GM12878 (cell line): ENCODE results near the gene IDH3B.

Experiments used
- ATF7 ChIP-seq: fragments of 450-650 bp; IDR thresholded peaks from 2 replicates; pipeline ENCODE4 v1.6.1; 2016; ENCODE audit warnings: low read depth, mild to moderate bottlenecking
- POLR2A ChIP-seq: IDR thresholded peaks from 2 replicates; pipeline ENCODE4 v1.6.1; 2011; ENCODE audit warnings: low read depth, mild to moderate bottlenecking, low read length
- SUZ12 ChIP-seq: fragments of 200-600 bp; sonication (generic); IDR thresholded peaks from one replicate; pipeline ENCODE4 v1.6.1; 2018; ENCODE audit warnings: antibody characterized with exemption, mild to moderate bottlenecking; ENCODE audit not compliant: unreplicated experiment
- ZZZ3 ChIP-seq: IDR thresholded peaks from 2 replicates; pipeline ENCODE4 v1.6.1; 2011; ENCODE audit warnings: low read depth; ENCODE audit not compliant: control insufficient read depth, insufficient read length
- TF ChIP-seq, protein P1 (sequence below): fragments of 450-650 bp; IDR thresholded peaks from 2 replicates; pipeline ENCODE4 v1.6.1; 2017; ENCODE audit warnings: antibody characterized with exemption, mild to moderate bottlenecking, moderate library complexity
- TF ChIP-seq, protein P2 (sequence below), 3 experiments: IDR thresholded peaks in 2 of 3; conservative IDR thresholded peaks in 1 of 3; 2 replicates each; pipeline ENCODE4 v1.5.1; 2011; ENCODE audit warnings: low read depth in 3 of 3, low read length in 3 of 3, mild to moderate bottlenecking in 3 of 3, control low read depth in 2 of 3, moderate library complexity in 2 of 3, inconsistent platforms in 1 of 3, mixed read lengths in 1 of 3; ENCODE audit not compliant: control insufficient read depth in 2 of 3, insufficient read depth in 1 of 3; ENCODE audit errors: extremely low read depth in 1 of 3

GRCh38 chr20:2708073-2708415 is 44.0 kb upstream of the IDH3B start:
- TF ChIP-seq, protein P1, sequence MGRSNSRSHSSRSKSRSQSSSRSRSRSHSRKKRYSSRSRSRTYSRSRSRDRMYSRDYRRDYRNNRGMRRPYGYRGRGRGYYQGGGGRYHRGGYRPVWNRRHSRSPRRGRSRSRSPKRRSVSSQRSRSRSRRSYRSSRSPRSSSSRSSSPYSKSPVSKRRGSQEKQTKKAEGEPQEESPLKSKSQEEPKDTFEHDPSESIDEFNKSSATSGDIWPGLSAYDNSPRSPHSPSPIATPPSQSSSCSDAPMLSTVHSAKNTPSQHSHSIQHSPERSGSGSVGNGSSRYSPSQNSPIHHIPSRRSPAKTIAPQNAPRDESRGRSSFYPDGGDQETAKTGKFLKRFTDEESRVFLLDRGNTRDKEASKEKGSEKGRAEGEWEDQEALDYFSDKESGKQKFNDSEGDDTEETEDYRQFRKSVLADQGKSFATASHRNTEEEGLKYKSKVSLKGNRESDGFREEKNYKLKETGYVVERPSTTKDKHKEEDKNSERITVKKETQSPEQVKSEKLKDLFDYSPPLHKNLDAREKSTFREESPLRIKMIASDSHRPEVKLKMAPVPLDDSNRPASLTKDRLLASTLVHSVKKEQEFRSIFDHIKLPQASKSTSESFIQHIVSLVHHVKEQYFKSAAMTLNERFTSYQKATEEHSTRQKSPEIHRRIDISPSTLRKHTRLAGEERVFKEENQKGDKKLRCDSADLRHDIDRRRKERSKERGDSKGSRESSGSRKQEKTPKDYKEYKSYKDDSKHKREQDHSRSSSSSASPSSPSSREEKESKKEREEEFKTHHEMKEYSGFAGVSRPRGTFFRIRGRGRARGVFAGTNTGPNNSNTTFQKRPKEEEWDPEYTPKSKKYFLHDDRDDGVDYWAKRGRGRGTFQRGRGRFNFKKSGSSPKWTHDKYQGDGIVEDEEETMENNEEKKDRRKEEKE: no peak
- TF ChIP-seq, protein P2, sequence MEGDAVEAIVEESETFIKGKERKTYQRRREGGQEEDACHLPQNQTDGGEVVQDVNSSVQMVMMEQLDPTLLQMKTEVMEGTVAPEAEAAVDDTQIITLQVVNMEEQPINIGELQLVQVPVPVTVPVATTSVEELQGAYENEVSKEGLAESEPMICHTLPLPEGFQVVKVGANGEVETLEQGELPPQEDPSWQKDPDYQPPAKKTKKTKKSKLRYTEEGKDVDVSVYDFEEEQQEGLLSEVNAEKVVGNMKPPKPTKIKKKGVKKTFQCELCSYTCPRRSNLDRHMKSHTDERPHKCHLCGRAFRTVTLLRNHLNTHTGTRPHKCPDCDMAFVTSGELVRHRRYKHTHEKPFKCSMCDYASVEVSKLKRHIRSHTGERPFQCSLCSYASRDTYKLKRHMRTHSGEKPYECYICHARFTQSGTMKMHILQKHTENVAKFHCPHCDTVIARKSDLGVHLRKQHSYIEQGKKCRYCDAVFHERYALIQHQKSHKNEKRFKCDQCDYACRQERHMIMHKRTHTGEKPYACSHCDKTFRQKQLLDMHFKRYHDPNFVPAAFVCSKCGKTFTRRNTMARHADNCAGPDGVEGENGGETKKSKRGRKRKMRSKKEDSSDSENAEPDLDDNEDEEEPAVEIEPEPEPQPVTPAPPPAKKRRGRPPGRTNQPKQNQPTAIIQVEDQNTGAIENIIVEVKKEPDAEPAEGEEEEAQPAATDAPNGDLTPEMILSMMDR (IDR thresholded peaks at IDR 0.05 in 2 of 3, conservative IDR thresholded peaks at IDR 0.05 in 1 of 3; ENCODE audit: control insufficient read depth in 2 of 3, extremely low read depth in 1 of 3, insufficient read depth in 1 of 3, low read depth in 3 of 3, low read length in 3 of 3): no peak
- TF ChIP-seq SUZ12 (no peak), POLR2A (no peak), ZZZ3 (no peak), ATF7 (no peak)
